A549 (cell line): ENCODE data around the gene CCDC182. TPM values are rescaled to one million over a fixed set of nuclear protein-coding genes. Genes with fewer than 3 reads are reported as not detected.
A peak's percentile ranks its signal among the peaks of the same experiment; 100 is the strongest.

Experiments
- ATAC-seq, 2 experiments: fragments of 200-7000 bp in 1 of 2; fragments of >200 bp in 1 of 2; cut with Nextera tagmentation in 1 of 2; cut with Tn5 transposase in 1 of 2; 3 replicates each; pipeline versions ENCODE4 v1.8.0 to v1.9.1; 2018 to 2020; ENCODE audit warnings: mild to moderate bottlenecking in 1 of 2, moderate library complexity in 1 of 2
- CTCF ChIA-PET: fragments of 300-600 bp; sonication (Branson Sonifier 250); formaldehyde crosslinking; extraction: SDS; loops from one replicate; lab custom pipeline; 2021; ENCODE audit warnings: antibody characterized with exemption, inconsistent platforms; lab: Yijun Ruan, JAX
- POLR2A ChIA-PET: fragments of 350-600 bp; formaldehyde crosslinking; extraction: SDS; loops from one replicate; lab custom pipeline; 2021; ENCODE audit warnings: antibody characterized with exemption, inconsistent platforms; lab: Yijun Ruan, JAX
- DNase-seq, 2 experiments: peaks; one replicate each; pipeline versions ENCODE4 v3.0.0 to v3.0.0-alpha.2; 2011 to 2016; ENCODE audit warnings: low read depth in 1 of 2, low spot score in 1 of 2
- FAIRE-seq: peaks from 2 replicates; lab custom pipeline; 2011; peaks lifted over from hg19 to GRCh38; lab: Jason Lieb, UNC
- H3K27ac ChIP-seq, 2 experiments: fragments of >200 bp; sonication (Bioruptor Twin); formaldehyde crosslinking; 3 replicates each; pipeline ENCODE4 v1.5.1; 2016 to 2017
- H3K4me1 ChIP-seq: fragments of >200 bp; sonication (Bioruptor Twin); formaldehyde crosslinking; 3 replicates; pipeline ENCODE4 v1.6.1; 2016
- H3K4me2 ChIP-seq: fragments of >200 bp; sonication (Bioruptor Twin); formaldehyde crosslinking; 3 replicates; pipeline ENCODE4 v1.6.1; 2016
- H3K4me3 ChIP-seq: fragments of >200 bp; sonication (Bioruptor Twin); formaldehyde crosslinking; 3 replicates; pipeline ENCODE4 v1.5.1; 2016
- H3K9me3 ChIP-seq: fragments of >200 bp; sonication (Bioruptor Twin); formaldehyde crosslinking; 3 replicates; pipeline ENCODE4 v1.6.1; 2016
- CEBPB ChIP-seq, 2 experiments: fragments of >200 bp in 1 of 2; sonication (Bioruptor Twin) in 1 of 2; formaldehyde crosslinking in 1 of 2; IDR thresholded peaks; 2 replicates each; pipeline ENCODE4 v1.6.1; 2012 to 2016
- EP300 ChIP-seq, 2 experiments: fragments of >200 bp; sonication (Bioruptor Twin); formaldehyde crosslinking; IDR thresholded peaks; 2 replicates in 1 of 2; 3 replicates in 1 of 2; pipeline ENCODE4 v1.6.1; 2016 to 2017
- ESRRA ChIP-seq: fragments of 150-350 bp; IDR thresholded peaks from 2 replicates; pipeline ENCODE4 v1.6.1; 2014; ENCODE audit warnings: mild to moderate bottlenecking, low read length, borderline replicate concordance
- FOSL2 ChIP-seq, 2 experiments: fragments of 450-650 bp in 1 of 2; fragments of >200 bp in 1 of 2; sonication (Bioruptor Twin) in 1 of 2; formaldehyde crosslinking; IDR thresholded peaks; 2 replicates each; pipeline versions ENCODE4 v1.5.0 to v1.6.1; 2016 to 2020; ENCODE audit warnings: mild to moderate bottlenecking in 1 of 2, moderate library complexity in 1 of 2
- FOXS1 ChIP-seq: fragments of 250-450 bp; sonication (Bioruptor Pico); IDR thresholded peaks from 2 replicates; pipeline ENCODE4 v1.5.0; 2020; ENCODE audit warnings: mild to moderate bottlenecking, moderate library complexity
- GATA3 ChIP-seq: IDR thresholded peaks from 2 replicates; pipeline ENCODE4 v1.6.1; 2012; ENCODE audit warnings: borderline replicate concordance
- HEYL ChIP-seq: fragments of 250-450 bp; sonication (Bioruptor Pico); IDR thresholded peaks from 2 replicates; pipeline ENCODE4 v1.8.0; 2021; ENCODE audit warnings: mild to moderate bottlenecking, moderate library complexity
- KDM1A ChIP-seq: fragments of 200-600 bp; sonication (generic); IDR thresholded peaks from 2 replicates; pipeline ENCODE4 v1.6.1; 2016; ENCODE audit warnings: low read depth, mild to moderate bottlenecking
- MAZ ChIP-seq: fragments of 150-350 bp; IDR thresholded peaks from 2 replicates; pipeline ENCODE4 v1.6.1; 2014; ENCODE audit warnings: antibody characterized with exemption, low read depth, low read length, borderline replicate concordance
- MYC ChIP-seq: IDR thresholded peaks from 2 replicates; pipeline ENCODE4 v1.6.1; 2012; ENCODE audit warnings: mild to moderate bottlenecking, inconsistent platforms, low read length, improper control_type of control experiment, borderline replicate concordance
- NR3C1 ChIP-seq: fragments of >200 bp; sonication (Bioruptor Twin); formaldehyde crosslinking; IDR thresholded peaks from 3 replicates; pipeline ENCODE4 v1.6.1; 2017
- PBX3 ChIP-seq: IDR thresholded peaks from 2 replicates; pipeline ENCODE4 v1.6.1; 2012
- PHF8 ChIP-seq: fragments of 200-600 bp; sonication (generic); IDR thresholded peaks from 2 replicates; pipeline ENCODE4 v1.6.1; 2016; ENCODE audit warnings: low read depth, mild to moderate bottlenecking, antibody characterized with exemption, moderate library complexity, borderline replicate concordance
- POLR2A ChIP-seq: IDR thresholded peaks from 2 replicates; pipeline ENCODE4 v1.6.1; 2012; ENCODE audit warnings: mild to moderate bottlenecking, low read length
- POLR2AphosphoS2 ChIP-seq: conservative IDR thresholded peaks from 2 replicates; pipeline ENCODE4 v1.6.1; 2012; ENCODE audit warnings: low read length, improper control_type of control experiment, inconsistent platforms
- RFX5 ChIP-seq: fragments of 450-650 bp; IDR thresholded peaks from 2 replicates; pipeline ENCODE4 v1.7.1; 2014; ENCODE audit warnings: antibody characterized with exemption, mild to moderate bottlenecking, moderate library complexity
- RNF2 ChIP-seq: fragments of 200-600 bp; sonication (generic); IDR thresholded peaks from 2 replicates; pipeline ENCODE4 v1.6.1; 2016; ENCODE audit warnings: low read depth, mild to moderate bottlenecking, antibody characterized with exemption, moderate library complexity, borderline replicate concordance
- SMC3 ChIP-seq: fragments of >200 bp; sonication (Bioruptor Twin); formaldehyde crosslinking; IDR thresholded peaks from 3 replicates; pipeline ENCODE4 v1.6.1; 2018; ENCODE audit warnings: inconsistent platforms
- SREBF2 ChIP-seq: fragments of 450-650 bp; IDR thresholded peaks from 2 replicates; pipeline ENCODE4 v1.6.1; 2014; ENCODE audit warnings: mild to moderate bottlenecking, moderate library complexity
- TFCP2L1 ChIP-seq: fragments of 250-450 bp; sonication (Bioruptor Pico); IDR thresholded peaks from 2 replicates; pipeline ENCODE4 v1.5.0; 2021; ENCODE audit warnings: mild to moderate bottlenecking
- TP53 ChIP-seq: fragments of 250-450 bp; sonication (Bioruptor Pico); IDR thresholded peaks from 2 replicates; pipeline ENCODE4 v1.5.0; 2021; ENCODE audit warnings: mild to moderate bottlenecking, moderate library complexity
- ZNF302 ChIP-seq: fragments of 250-450 bp; sonication (Bioruptor Pico); IDR thresholded peaks from 2 replicates; pipeline ENCODE4 v1.9.0; 2021; ENCODE audit warnings: inconsistent platforms, mild to moderate bottlenecking, moderate library complexity
- ZSCAN20 ChIP-seq: fragments of 250-450 bp; sonication (Bioruptor Pico); IDR thresholded peaks from 2 replicates; pipeline ENCODE4 v1.8.0; 2022; ENCODE audit warnings: mild to moderate bottlenecking, moderate library complexity
- WGBS: methylation state at CpG from one replicate; pipeline ENCODE4 v1.1.6; 2017; ENCODE audit errors: missing lambda C conversion rate; 5-methylcytosine and 5-hydroxymethylcytosine counted together
- polyA plus RNA-seq, 4 experiments: library from polyadenylated mRNA; depleted of rRNA in 3 of 4; stranded (reverse); fragments of >200 nt; fragmentation: RNase III in 1 of 4; extraction: RNeasy Plus Mini Kit Qiagen cat#74134 plus additional on column Dnase treatment in 1 of 4; gene quantifications; 2 replicates in 3 of 4; 3 replicates in 1 of 4; pipeline ENCODE4 v1.2.3, GENCODE V29; 2011 to 2017
- TF ChIP-seq, protein P1 (sequence below): fragments of >200 bp; sonication (Bioruptor Twin); formaldehyde crosslinking; IDR thresholded peaks from 3 replicates; pipeline ENCODE4 v1.6.1; 2016
- TF ChIP-seq, protein P2 (sequence below): fragments of >200 bp; sonication (Bioruptor Twin); formaldehyde crosslinking; IDR thresholded peaks from 3 replicates; pipeline ENCODE4 v1.5.1; 2016

The CCDC182 gene
- polyA plus RNA-seq, 2 of the 4 experiments (the other 2 are of a cell fraction) = not detected

GRCh38 chr17:57752031-57752905 is 7.2 kb upstream of the CCDC182 start:
- ChIA-PET CTCF (interaction anchor here (0.8 to 3.7 kb wide), 7 partner anchors 10 to 521 kb away, joined by 3 to 18 read pairs (median 4); no protein-coding TSS in a partner anchor), POLR2A (interaction anchor here (0.5 kb wide), 1 partner anchor 37 kb away, joined by 3 read pairs; no protein-coding TSS in a partner anchor)
- peak overlapping the region in 1 of 2 experiments; percentile 17; a peak in 2 of 6 replicates for H3K27ac ChIP-seq
- H3K4me1 ChIP-seq = 0 out of 3 replicates have a peak, but pooled peaks cover 2% of the 10 kb centered on the region
- H3K4me3 ChIP-seq = no peak overlapping the region
- no peak for TF ChIP-seq POLR2A
- TF ChIP-seq PHF8 = no peak
- TF ChIP-seq ZSCAN20 = no peak
- TF ChIP-seq MYC = no peak
- TF ChIP-seq RFX5 = no peak
- no peak for TF ChIP-seq MAZ
- no peak for TF ChIP-seq SMC3
- no peak for TF ChIP-seq POLR2AphosphoS2
- TF ChIP-seq RNF2 = no peak
- no peak for TF ChIP-seq GATA3
- TF ChIP-seq SREBF2 = no peak
- TF ChIP-seq KDM1A = no peak
- no peak for FAIRE-seq
- no peaks in the 10 kb centered on the region for H3K9me3 ChIP-seq
- DNase-seq = no peak
- no peak overlapping the region for H3K4me2 ChIP-seq
- ATAC-seq = peak in 1 of 2 experiments; percentile 21; a peak in 2 of 6 replicates
- WGBS = 73% methylated on average over 8 of the region's 8 CpGs

DNA sequence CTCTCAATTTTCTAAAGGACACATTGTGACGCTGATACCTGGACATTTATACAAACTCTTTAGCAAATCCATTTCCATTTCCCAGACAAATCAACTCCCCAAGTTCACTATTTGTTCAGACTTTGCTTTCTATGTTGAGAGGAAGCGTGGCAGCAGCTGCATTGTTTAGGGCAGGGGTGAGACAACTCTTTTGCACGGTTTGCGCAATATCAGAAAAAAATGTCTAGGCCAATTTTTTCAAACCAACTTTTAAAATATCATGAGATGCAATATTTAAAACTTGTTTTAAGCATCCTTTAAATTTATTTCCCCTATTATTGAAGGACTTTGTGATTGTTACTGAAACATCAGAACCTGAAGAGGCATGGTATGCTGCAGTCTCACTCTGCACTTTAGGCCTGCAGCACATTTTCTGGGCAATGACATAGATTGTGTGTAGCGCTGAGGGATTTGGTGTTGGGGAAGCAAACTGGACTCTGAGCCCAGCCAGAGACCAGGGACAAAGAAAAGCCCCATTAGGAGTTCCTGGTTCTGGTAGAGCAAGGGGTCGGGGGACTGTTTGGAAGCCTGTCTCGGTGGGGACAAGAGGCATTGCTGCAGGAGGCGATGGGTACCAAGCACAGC is 6.4 kb upstream of the CCDC182 start:
- 85% methylated on average over 8 of the region's 8 CpGs for WGBS
- peak overlapping the region in 1 of 2 experiments; percentile 17; a peak in 2 of 6 replicates for H3K27ac ChIP-seq
- H3K4me2 ChIP-seq = no peak overlapping the region
- FAIRE-seq (no peak), ATAC-seq (no peak)
- no peaks in the 10 kb centered on the region for H3K9me3 ChIP-seq
- CTCF ChIA-PET = interaction anchor here (1.0 to 3.7 kb wide), 12 partner anchors 9 to 630 kb away, joined by 3 to 21 read pairs (median 6); no protein-coding TSS in a partner anchor
- H3K4me3 ChIP-seq = no peak overlapping the region
- TF ChIP-seq, protein P1, sequence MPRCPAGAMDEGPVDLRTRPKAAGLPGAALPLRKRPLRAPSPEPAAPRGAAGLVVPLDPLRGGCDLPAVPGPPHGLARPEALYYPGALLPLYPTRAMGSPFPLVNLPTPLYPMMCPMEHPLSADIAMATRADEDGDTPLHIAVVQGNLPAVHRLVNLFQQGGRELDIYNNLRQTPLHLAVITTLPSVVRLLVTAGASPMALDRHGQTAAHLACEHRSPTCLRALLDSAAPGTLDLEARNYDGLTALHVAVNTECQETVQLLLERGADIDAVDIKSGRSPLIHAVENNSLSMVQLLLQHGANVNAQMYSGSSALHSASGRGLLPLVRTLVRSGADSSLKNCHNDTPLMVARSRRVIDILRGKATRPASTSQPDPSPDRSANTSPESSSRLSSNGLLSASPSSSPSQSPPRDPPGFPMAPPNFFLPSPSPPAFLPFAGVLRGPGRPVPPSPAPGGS = no peak
- TF ChIP-seq CEBPB (IDR thresholded peaks at IDR 0.05) = peak; percentile 28 to 71; a peak in 3 of 4 replicates
- no peak for TF ChIP-seq POLR2AphosphoS2
- TF ChIP-seq, all 56 proteins: peak for 1
- H3K4me1 ChIP-seq = 0 out of 3 replicates have a peak, but pooled peaks cover 2% of the 10 kb centered on the region
- DNase-seq = no peak
- POLR2A ChIA-PET = no interaction called here

- no peak for FAIRE-seq
- ChIA-PET POLR2A (no interaction called here), CTCF (interaction anchor here (0.6 to 3.7 kb wide), 9 partner anchors 10 to 629 kb away, joined by 3 to 21 read pairs (median 10); no protein-coding TSS in a partner anchor)
- Histone ChIP-seq H3K4me1 (0 out of 3 replicates have a peak, but pooled peaks cover 2% of the 10 kb centered on the region), H3K9me3 (no peaks in the 10 kb centered on the region), H3K27ac (no peak overlapping the region), H3K4me2 (no peak overlapping the region), H3K4me3 (no peak overlapping the region)
- WGBS = 76% methylated on average over 8 of the region's 8 CpGs
- TF ChIP-seq PBX3 (no peak), FOSL2 (IDR thresholded peaks at IDR 0.05) (no peak), FOSL2 (CRISPR knock-in tag; IDR thresholded peaks at IDR 0.05) (no peak), TFCP2L1 (no peak), TP53 (no peak), ZNF302 (CRISPR knock-in tag) (no peak), EP300 (IDR thresholded peaks at IDR 0.05) (no peak), RNF2 (no peak), NR3C1 (no peak), ESRRA (no peak), FOXS1 (CRISPR knock-in tag) (no peak), HEYL (no peak), RFX5 (no peak)
- TF ChIP-seq, protein P2, sequence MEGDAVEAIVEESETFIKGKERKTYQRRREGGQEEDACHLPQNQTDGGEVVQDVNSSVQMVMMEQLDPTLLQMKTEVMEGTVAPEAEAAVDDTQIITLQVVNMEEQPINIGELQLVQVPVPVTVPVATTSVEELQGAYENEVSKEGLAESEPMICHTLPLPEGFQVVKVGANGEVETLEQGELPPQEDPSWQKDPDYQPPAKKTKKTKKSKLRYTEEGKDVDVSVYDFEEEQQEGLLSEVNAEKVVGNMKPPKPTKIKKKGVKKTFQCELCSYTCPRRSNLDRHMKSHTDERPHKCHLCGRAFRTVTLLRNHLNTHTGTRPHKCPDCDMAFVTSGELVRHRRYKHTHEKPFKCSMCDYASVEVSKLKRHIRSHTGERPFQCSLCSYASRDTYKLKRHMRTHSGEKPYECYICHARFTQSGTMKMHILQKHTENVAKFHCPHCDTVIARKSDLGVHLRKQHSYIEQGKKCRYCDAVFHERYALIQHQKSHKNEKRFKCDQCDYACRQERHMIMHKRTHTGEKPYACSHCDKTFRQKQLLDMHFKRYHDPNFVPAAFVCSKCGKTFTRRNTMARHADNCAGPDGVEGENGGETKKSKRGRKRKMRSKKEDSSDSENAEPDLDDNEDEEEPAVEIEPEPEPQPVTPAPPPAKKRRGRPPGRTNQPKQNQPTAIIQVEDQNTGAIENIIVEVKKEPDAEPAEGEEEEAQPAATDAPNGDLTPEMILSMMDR = no peak
- no peak for DNase-seq
- no peak for ATAC-seq
Observed at GRCh38 chr17:57750895-57751294, 5.8 kb upstream of the CCDC182 start.
